Measurements from ENCODE around the gene TRIB2.

The TRIB2 gene

DNA sequence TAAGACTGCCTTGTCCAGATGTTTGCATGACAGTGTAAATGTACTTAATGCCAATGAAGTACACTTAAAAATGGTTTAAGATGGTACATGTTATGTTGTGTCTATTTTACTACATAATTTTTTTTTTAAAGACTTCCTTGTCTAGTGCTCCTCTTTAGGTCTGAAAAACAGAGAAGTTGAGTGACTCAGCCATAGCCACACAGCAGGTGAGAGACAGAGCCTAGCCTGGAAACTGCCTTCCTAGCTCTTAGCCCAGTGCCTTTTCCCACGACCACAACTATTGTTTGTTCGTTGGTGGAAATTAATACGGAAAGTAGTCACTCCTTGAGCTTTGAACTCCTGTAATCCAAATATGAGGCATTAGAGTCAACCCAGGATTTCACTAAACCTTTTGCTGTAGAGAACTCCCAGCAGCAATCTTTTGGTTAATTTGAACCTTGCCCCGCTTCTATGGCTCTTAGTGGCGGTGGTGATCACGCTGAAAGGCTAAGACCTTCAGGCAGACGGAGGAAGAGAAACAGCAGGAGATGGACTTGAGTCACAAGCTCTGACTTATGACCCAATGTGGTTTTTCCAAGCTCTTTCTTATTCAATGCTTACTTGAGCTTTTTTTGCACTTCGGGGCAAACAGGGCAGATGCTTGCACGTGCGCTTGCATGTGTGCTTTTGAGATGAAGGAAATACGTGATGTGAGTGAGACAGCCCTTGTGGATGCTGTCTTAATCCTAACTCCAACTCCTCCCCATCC lies 21.2 kb downstream of the TRIB2 start:
- no peak overlapping the region for H3K4me3 ChIP-seq (ENCODE audit: low read depth, low read length)

- no peak overlapping the region for H3K4me3 ChIP-seq (ENCODE audit: low read depth, low read length)
These were observed 23.1 kb downstream of the TRIB2 start for GRCh38 chr2:12739721-12740254.

DNA sequence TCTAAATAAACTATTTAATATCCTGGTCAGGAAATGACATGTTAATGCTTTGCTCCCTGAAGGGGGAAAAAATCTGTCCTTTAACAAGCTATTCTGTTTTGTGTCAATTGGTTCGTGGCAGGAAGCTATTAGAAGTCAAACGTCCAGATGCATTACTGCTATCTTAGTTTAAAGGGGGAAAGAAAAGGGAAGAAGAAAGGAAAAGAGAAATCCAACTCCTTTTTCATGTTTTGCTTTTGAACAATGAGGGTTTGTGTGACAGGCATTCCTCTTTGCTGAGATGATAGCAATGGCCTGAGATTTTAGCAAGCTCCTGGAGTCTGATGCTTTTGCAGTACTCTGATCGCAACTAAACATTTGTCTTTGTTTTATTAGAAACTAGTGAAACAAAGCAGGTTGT lies 24.6 kb downstream of the TRIB2 start:
- H3K4me3 ChIP-seq (ENCODE audit: low read depth, low read length), result no peak overlapping the region

- no peak overlapping the region for H3K4me3 ChIP-seq (ENCODE audit: low read depth, low read length)
These were observed 26.2 kb downstream of the TRIB2 start for GRCh38 chr2:12742891-12743290.

- H3K4me3 ChIP-seq (ENCODE audit: low read depth, low read length), result no peak overlapping the region
These were observed 33.6 kb downstream of the TRIB2 start for GRCh38 chr2:12750166-12750905.

GRCh38 chr2:12754643-12755042 lies 37.9 kb downstream of the TRIB2 start:
- H3K4me3 ChIP-seq (ENCODE audit: low read depth, low read length), result no peak overlapping the region

DNA sequence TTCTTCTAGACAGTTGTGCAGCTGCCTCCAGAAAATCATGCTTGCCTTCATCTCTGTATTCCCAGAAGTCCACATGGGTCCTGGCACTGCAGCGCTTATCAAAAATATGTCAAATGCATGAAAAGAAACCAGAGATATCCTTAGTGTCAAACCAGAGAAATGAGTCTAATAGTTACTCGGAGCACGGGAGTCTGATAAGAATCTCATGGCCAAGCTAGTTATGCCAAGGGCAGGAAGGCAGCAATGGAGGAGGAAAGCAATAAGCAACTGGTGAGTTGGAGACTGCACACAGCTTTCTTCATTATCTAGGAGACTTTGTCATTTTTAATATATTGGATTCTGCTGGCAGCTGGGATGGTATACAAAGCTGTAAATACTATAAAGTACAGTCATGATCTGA lies 38.6 kb downstream of the TRIB2 start:
- no peak overlapping the region for H3K4me3 ChIP-seq (ENCODE audit: low read depth, low read length)

DNA sequence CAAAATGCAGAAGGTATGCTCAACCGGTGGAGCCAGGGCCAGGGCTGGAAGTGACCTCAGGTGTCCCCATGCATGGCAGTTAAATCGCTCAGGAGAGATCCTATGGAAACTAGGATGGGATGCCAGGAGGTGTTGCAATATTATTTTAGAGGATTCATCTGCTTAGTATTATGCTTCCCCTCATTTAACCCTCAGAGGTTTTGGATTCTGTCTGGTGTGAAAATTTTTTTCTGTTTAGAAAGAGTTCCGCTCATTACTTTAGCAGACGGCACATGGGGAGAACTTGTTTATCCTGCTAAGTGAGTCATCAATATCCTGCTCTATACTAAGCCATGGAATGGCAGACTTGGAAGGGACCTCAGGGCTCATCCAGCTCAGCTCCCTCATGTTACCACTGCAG lies 42.5 kb downstream of the TRIB2 start:
- no peak overlapping the region for H3K4me3 ChIP-seq (ENCODE audit: low read depth, low read length)

DNA sequence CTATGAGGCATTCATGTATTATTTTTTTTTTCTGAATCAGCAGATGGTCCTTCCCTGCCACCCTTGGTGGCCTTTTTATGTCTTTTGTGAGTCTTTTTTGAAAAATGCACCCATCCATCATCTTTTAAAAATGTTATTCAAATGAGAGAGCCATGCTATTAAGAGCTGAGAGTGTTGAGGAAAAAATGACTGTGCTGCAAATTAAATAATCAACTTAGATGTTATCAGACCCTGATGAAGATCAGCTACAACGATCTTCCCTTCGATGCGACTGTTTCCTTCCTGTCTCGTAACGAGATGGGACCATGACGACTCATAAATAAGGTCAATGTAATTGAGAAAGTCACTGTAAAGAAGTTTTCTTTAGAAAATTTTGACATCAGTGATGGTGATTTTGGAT lies 44.4 kb downstream of the TRIB2 start:
- no peak overlapping the region for H3K4me3 ChIP-seq (ENCODE audit: low read depth, low read length)

DNA sequence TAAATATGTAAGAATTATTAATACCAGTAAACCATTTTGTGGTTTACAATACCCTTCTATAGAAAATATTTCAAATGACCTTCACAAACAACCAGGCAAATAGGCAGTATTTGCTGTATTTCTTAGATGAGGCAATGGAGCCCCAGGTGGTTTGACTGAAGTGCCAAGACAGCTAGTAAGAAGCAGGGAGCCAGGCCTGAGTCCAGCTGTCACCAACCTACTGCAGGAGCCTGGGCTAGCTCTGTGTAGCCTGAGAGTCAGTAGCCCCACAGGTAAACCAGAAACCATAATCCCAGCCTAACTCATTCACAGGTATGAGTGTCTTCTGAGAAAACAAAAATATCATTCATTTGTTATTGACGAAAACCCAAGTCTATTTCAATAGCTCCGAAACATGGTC lies 45.6 kb downstream of the TRIB2 start:
- H3K4me3 ChIP-seq (ENCODE audit: low read depth, low read length), result no peak overlapping the region

DNA sequence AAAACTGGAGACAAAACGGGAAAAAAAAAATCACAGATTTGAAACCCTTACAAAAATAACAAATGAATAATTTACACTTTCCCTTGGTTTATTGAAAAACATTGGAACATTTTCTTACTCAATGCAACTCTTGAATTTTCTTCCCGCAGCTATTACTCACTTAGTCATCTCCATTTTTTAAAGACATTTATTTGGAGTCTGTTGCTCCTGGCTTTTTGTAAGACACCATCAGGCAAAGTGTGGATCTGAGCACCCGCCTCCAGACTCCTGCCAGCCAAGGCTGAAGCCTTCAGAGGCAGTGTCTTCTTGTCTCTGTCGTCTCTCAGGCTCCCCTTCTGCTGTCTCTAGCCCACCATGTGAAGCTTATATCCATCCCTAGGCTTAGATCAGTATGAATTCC lies 46.2 kb downstream of the TRIB2 start:
- no peak overlapping the region for H3K4me3 ChIP-seq (ENCODE audit: low read depth, low read length)

GRCh38 chr2:12763486-12763885 lies 46.8 kb downstream of the TRIB2 start:
- no peak overlapping the region for H3K4me3 ChIP-seq (ENCODE audit: low read depth, low read length)

GRCh38 chr2:12764075-12764730 lies 47.5 kb downstream of the TRIB2 start:
- H3K4me3 ChIP-seq (ENCODE audit: low read depth, low read length), result no peak overlapping the region

DNA sequence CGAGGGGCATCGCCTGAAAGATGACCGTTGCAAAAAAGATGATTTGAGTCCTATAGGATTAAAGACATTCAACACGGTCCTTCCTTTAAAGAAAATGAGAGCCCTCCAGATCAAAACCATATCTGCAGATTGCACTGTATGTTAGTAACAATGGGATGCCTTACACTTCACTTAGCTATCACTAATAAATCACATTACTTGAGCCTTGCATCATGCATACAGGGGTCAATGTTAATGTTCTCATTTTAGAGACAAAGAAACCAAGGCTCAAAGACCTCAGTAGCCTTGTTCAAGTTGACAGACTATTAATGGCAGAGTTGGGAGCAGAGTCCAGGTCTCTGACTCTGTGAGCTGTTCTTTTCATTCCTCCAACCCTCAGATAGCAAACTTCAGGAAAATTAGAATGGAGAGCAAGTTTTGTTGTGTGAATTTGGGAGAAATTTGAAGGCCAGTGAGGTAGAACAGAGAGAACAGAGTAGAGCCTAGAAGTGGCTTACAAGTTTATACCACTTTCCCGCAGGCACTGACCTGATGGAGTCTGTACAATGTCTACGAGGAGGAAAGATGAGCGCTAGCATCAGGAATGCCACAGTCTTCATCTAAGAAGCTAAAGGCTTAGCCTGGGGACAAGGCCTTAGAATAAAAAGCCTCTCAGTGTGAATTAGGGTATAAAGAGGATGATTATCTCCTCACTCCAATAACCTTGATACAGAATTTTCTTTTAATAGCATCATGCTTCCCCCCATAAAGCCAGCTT lies 48.3 kb downstream of the TRIB2 start:
- H3K4me3 ChIP-seq (ENCODE audit: low read depth, low read length), result no peak overlapping the region

DNA sequence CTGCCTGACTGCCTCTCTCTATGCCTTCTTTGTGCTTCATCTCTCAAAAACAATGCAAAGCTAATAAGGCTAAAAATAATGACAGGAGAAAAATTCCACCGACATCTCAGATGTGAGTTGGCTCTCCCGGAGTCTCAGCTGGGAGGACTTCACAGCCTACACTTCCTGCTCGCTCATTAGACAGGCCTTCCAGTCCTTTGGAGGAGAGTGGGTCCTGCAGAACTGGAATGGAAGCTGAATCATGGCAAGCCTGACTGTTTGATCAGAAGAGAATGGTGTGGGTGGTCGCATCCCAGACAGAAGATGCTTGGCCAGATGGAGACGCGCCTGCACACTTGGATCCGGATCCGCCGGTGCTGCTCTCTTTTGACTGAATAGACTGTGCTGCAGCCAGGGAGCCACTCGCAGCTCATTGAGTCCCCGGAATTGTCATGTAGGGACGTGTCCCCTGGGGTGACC lies 49.7 kb downstream of the TRIB2 start:
- H3K4me3 ChIP-seq (ENCODE audit: low read depth, low read length), result no peak overlapping the region

DNA sequence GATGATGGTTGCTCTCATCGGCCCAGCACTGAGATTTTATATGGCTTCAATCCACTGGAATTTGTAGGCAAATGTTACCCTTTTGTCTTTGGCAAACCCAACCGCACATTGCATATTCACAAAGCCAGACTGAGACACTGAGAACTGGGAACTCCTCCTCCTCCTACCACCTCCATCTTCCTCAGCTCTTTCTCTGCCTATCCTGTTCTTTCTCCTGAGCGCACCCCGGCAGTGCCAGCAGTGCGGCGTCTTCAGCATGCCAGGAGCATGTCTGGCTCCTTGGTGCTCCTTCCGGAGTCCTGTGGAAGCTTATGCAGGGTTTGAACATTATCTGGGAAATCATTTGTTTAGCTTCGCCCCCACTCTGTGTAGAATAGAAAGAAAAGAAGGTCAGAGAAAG lies 50.8 kb downstream of the TRIB2 start:
- H3K4me3 ChIP-seq (ENCODE audit: low read depth, low read length), result no peak overlapping the region

DNA sequence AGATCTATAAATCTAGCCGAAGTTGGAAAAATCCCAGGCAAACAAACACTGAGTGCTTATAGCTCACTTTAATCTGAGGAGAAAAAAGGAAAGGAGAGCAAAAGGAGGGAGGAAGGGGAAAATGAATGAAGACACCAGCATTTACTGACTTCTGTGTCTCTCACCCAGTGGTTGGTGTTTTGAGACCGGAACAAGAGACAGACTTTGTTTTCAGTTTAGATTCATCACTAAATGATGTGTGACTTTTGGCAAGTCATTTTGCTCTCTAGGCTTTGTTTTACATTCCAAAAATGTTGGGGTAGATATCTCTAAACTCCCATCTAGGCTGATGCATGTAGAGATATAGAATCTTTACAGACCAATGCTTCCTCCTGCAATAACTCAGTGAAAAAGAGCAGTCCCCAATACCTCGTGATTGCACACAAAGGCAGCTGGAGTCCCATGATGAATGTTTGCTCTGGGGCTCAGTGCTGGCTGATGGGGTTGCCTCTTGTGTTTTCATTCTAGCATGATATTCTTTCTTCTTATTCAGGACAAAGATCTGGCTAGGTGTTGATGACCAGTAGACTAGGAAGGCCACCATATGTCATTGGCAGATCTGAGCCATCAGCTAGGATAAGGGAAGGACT lies 51.4 kb downstream of the TRIB2 start:
- no peak overlapping the region for H3K4me3 ChIP-seq (ENCODE audit: low read depth, low read length)

DNA sequence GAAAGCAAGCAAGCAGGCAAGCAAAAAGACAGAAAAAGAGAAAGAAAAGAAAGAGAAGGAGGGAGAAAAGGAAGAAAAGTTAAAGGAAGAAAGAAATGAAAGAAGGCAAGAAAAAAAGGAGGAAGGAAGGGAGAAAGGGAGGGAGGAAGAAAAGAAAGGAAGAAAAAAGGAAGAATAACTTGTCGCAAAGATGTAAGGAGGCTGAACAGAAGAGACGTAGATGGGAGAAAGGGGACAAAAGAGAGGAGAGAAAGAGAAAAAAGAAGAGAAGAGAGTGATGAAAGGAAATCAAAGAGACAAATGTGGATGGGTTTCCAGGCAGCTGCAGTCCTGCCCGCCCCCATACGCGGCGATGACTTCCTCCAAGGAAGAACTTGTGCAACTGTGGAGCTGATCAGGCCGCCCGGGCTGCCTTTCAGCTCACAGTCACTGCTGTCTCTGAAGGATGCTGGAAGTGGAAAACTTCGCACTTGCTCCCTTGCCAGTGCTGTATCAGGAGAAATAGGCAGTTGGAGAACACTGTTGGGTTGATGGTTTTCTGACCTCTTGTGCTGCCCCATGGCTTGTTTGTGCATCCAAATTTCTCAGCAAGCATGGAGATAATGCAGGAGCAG lies 52.9 kb downstream of the TRIB2 start:
- no peak overlapping the region for H3K4me3 ChIP-seq (ENCODE audit: low read depth, low read length)

GRCh38 chr2:12770300-12770968 lies 53.7 kb downstream of the TRIB2 start:
- H3K4me3 ChIP-seq (ENCODE audit: low read depth, low read length), result no peak overlapping the region

- no peak overlapping the region for H3K4me3 ChIP-seq (ENCODE audit: low read depth, low read length)
These were observed 54.4 kb downstream of the TRIB2 start for GRCh38 chr2:12771154-12771553.
